SHP77 (cell line): ENCODE measurements around the gene RNASE11.
A peak's percentile ranks its signal among the peaks of the same experiment; 100 is the strongest.
"Not testable (repeated sequence)": the region's sequence is repeated elsewhere in the genome, so short reads cannot be mapped to it uniquely, and the experiment has no call there.

ENCODE experiments used
- DNase-seq, 2 experiments: peaks; one replicate each; lab custom pipeline; 2025; lab: John Stamatoyannopoulos, UW

The RNASE11 gene

DNA sequence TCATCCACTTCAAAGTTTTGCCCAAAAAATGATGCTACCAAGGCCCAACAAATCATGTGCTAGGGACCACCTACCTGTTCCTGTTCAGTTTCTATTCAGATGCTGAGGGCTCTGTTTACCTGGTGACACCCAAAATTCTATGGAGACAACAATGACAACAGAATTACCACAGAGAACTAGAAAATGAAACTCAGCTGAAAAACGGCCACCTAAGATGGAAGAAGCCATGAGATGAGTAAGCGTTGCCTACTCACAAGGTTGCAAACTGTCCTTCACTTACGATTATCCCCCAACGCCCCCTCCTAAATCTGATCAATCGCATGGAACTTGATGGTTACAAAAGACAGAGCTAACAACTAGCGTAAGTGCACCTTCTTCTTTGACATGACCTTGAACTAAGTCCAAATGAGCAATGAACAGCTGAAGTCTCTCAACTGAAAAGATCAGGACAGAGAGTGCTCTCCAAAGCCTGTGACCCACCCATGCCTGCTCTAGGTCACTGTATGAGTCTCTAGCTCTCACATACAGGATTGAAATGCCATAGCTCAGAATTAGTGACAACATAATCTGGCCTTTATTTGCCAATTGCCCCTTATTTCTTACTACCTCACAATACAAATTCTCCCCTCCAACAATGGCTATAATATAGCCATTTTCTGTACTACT, at the start of gene RNASE11:
Gene RNASE11 (minus strand): TSS at position 513 of the 666 bp plus-strand sequence.
- no peak for DNase-seq

- DNase-seq = peak; percentile 34 to 78
These were observed 45.3 kb upstream of the RNASE11 start for GRCh38 chr14:20632831-20633691.

GRCh38 chr14:20632448-20632830, 44.6 kb upstream of the RNASE11 start:
- no peak for DNase-seq

- peak; percentile 53 to 76 for DNase-seq
These were observed 44.1 kb upstream of the RNASE11 start for GRCh38 chr14:20631880-20632389.

DNA sequence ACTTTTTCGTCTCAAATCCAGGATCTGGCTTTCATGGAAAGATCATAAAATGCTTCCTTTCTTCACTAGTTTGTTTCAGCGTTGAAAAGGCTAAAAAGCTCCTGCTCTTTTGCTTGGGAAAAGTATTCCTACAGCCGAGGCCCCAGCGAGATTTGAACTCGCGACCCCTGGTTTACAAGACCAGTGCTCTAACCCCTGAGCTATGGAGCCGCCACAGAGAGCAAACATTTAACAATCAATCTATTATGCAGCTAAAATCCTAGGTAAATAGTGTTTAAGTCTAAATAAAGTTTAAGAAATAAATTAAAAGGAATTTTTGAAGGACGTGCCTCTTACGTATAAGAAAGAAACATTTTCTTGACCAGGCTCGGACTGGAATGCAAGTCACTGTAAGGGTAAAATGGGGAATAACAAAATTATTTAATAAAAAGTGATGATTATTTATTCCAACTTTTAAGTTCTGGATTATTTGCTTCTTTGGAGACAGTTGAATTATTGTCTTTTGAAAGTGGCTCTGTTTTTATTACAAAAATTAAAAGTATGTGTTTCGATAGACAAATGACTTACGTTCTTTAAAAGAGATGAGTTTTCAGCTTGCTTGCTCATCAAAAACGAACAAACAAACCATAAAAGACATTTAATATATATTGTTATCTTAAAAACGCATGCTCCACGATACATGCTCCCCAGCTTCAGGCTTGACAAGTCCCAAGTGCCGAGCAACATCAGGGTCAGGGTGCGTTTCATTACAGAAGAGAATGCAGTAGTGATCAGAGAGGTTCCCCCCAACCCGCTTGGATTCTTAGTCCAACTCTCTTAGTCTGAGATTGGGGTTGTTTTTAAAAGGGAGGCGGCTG, 43.5 kb upstream of the RNASE11 start:
- DNase-seq = peak; percentile 37 to 72

DNA sequence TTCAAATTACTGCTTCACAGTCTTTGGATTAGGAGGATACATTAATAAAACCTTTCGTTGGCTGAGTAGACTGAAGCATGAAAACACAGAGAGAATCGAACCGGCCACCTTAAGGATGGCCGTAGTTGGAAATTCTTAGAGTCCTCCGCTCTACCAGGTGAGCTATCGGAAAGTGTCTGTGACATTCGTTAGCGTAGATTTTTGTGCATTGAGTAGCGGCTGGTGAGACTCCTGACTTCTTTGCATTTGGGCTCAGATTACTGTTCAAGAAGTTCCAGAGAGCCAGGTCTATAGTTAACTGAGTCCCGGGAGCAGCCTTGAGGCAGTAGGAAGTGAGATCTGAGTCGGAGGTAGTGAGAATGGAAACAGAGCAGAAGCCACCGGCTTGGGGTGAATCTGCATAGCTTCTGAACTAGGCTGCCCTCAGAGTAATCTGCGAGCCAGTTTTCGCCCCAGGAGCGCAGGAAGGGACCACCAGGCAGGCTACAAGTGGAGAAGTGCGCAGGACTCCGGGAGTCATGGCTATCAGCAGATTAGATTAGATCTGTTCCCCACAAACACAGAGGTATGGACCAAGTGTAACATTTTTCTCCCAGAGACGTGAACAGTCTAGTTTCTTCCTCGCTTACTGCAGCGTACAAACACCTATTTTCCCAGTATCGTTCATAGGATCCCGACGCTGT, 42.7 kb upstream of the RNASE11 start:
- peak; percentile 52 to 60 for DNase-seq

DNA sequence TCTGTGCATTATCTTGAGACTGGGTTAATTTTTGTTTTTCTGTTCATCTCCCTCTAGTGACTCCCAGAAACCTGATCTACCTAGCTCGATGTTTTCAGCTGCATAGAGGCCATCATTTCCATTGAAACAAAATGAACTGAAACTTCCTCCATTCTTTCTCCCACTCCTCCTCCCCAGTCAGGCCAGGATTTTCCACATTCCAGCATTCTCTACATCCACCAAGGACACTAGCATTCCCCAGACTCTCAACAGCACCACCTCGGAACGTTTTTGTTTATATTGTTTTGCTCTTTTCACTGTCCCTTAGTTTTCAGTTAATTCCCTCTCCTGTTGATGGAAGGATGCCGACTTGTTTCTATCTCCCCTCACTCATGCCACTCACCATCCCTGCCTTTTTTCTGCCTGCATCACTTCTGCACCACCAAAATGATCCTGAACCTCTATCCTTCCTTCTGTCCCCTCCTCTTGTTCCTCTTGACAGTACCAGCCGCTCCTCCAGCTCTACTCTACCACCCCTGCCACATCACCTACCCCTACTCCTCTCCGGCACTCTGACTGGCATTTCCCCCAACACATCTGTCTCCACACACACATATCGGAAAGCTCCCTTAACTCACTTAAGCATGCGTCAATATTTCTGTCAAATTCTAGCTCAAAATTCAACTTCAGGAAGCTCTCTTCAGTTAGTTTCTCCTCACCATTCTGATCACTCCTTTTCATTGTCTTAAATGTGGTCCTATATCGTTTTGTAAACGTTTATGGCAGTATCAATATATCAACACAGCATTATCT, 40.5 kb upstream of the RNASE11 start:
- DNase-seq = no peak

DNA sequence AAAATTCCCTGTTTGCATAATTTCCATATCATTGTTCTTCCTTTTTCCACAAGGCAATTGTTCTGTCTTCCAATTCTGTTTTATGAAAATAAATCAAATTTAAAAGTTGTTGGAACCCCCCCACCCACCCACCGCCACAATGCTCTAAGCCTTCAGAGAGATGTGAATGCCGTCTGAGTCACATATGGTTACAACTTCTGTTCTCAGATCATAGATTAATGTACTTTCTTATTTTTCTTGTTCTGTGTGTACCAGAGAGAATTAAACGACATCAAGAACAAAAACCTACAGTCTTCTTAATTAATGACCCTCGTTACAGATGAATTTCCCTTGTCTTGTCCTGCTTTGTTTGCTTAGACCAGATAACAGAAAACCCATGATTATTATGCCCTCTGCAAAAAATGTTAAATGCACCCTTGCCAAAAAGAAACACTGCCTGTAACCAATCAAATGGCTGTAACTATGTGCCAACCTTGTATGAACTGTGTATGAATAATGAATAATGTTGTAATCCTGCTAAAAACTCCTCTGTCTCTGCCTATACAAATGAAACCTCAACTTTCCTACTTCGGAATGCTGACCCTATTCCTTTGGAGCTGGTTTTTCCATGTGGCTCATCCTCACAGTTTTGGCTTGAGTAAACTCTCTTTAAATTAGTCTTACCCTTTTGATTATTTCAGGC, 39.7 kb upstream of the RNASE11 start:
- no peak for DNase-seq

- no peak for DNase-seq
These were observed 38.5 kb upstream of the RNASE11 start for GRCh38 chr14:20626274-20626673.

- DNase-seq = peak; percentile 60 to 62
These were observed 36.8 kb upstream of the RNASE11 start for GRCh38 chr14:20624495-20625070.

- no peak for DNase-seq
These were observed 36.0 kb upstream of the RNASE11 start for GRCh38 chr14:20623798-20624197.

DNA sequence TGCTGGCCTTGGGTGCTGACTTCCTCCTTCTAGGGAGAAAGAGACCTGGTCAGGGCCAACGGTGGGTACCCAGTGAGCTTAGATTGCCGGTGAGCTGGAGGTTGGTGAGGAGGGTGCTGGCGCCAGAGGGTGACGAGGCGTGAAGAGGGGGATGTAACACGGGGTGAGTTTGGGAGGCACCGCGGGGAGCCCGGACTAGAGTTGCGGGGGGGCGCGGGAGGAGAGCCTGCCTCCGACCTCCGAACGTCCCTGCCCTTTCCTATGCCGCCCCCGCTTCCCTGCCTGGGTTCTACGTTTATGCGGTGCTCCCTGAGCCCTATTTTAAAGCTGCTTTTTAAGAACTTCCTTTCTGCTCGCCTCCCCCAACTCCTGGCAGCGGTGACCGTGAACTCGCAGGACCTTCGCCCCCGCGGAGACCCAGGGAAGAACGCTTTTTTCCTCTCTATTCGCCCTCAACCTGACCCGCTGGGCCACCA, 35.1 kb upstream of the RNASE11 start:
- no peak for DNase-seq

DNA sequence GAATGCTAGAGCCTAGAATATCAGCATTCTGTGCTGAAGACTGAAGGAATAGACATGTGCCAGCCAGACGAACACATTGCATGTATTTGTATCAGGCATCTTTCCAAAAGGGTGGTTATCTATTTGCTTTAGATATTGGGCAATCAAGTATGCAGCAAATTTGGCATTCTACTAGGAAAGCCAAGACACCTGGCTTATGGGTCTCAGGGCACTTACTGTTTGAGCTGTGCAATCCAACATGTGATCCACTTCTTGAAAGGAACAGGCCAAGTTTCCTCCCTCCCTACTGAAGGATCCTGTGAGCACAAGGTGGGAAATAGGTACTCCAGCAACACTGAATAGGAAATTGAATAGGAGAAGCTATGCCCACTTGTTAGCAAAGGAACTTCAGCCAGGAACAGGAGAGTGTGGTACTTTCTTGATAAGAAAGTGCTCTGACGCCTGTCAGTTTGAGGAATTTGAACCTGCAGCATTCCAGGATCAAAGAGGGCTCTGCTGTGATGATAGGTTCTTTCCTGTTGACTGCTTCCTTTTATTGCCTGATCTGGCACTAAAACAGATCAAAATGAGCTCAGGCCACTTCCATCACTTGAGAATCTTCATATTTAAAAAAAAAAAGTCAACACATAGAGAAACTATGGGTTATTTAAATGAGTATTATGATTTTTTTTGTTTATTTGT, 33.1 kb upstream of the RNASE11 start:
- DNase-seq = no peak

- not testable (repeated sequence) for DNase-seq
These were observed 31.9 kb upstream of the RNASE11 start for GRCh38 chr14:20619688-20620087.

DNA sequence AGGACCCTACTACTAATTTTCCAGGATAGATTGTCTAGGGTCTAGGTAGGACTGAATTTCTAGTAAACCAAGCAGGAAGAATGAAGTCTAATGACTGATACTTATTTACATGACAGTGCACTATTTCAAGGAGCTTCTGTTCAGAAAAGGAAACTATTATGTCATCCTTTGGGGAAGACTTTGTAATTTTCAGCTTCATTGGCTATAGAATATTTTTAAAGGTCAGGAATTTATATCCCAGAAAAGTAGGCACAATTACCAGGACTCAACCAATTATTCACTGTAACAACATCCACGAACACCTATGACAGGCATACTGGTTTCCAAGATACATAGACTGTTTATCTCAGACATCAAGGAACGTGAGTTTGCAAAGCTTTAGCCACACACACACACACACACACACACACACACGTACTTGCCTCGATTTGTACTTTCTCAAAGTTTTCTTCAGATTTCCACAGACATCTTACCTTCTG, 30.5 kb upstream of the RNASE11 start:
- DNase-seq = no peak

- no peak for DNase-seq
These were observed 29.6 kb upstream of the RNASE11 start for GRCh38 chr14:20617138-20618003.

DNA sequence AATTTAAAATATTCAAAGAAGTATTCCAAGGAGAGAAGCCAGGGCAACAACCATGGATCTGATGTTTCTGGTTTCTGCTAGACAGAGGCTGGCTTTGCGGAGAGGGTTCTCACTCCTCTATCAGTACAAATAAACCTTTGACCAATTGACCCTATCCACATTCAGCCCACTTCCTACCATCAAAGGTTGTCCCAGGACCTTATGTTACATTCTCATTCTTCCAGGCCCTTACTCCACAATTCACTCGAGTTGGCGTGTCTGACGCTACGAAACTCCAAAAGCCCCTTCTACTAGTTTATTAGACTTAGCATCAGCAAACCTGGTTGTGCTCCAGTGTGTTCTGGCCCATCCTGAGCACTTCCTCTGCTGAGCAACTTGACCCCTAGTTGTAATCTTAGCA, 28.2 kb upstream of the RNASE11 start:
- no peak for DNase-seq
